Measurements from ENCODE around the gene GPHN.

DNA sequence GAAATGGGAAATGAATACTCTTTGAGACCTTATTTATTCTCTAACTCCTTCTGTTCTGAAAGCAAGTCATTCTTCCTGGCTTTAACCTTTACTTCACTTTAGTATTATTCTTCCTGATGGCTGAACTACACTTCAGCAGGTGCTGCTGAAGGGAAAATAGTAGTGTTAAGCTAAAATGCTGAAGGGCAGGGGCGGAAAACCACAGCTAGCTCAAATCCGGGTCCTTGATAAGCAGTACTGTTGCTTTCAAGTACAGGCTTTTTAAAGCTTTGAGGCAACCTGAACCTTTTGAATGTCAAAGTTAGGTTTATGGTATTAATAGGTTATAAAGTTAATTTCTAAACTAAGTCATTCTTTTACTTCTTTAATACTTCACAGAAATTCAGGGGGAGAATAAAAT lies 11.0 kb upstream of the GPHN start:
- TF ChIP-seq EZH2 (IDR thresholded peaks at IDR 0.05; ENCODE audit: low read depth, low read length, severe bottlenecking), result no peak
- no peak for TF ChIP-seq CEBPB (IDR thresholded peaks at IDR 0.05; ENCODE audit: low read depth, low read length)
- TF ChIP-seq CTCF (IDR thresholded peaks at IDR 0.05; ENCODE audit: control extremely low read depth in 1 of 3, insufficient read depth in 1 of 3, low read depth in 1 of 3, low read length in 3 of 3), result no peak
- TF ChIP-seq CHD2 (IDR thresholded peaks at IDR 0.05; ENCODE audit: low read length), result no peak
- no peak for TF ChIP-seq RAD21 (IDR thresholded peaks at IDR 0.05 in 1 of 2, conservative IDR thresholded peaks at IDR 0.05 in 1 of 2; ENCODE audit: low read depth in 2 of 2, low read length in 2 of 2)
- TF ChIP-seq SIN3A (conservative IDR thresholded peaks at IDR 0.05 in 1 of 2, IDR thresholded peaks at IDR 0.05 in 1 of 2; ENCODE audit: low read depth in 1 of 2, low read length in 2 of 2), result no peak
- TF ChIP-seq PHF8 (conservative IDR thresholded peaks at IDR 0.05; ENCODE audit: low read depth, low read length), result no peak
- TF ChIP-seq POLR2AphosphoS5 (IDR thresholded peaks at IDR 0.05; ENCODE audit: low read depth, low read length), result no peak
- TF ChIP-seq FOSL1 (IDR thresholded peaks at IDR 0.05; ENCODE audit: insufficient read depth, low read depth, low read length), result no peak

All from H1 (cell line).